GM18870 (cell line): ENCODE results near the gene SHANK1.
"Not testable (repeated sequence)": the region's sequence is repeated elsewhere in the genome, so short reads cannot be mapped to it uniquely, and the experiment has no call there.

Experiments used
- ATAC-seq: cut with Tn5 transposase; IDR thresholded peaks from one replicate; pipeline ENCODE4 v1.9.1; 2021; ENCODE audit warnings: moderate library complexity; ENCODE audit not compliant: unreplicated experiment

The SHANK1 gene

DNA sequence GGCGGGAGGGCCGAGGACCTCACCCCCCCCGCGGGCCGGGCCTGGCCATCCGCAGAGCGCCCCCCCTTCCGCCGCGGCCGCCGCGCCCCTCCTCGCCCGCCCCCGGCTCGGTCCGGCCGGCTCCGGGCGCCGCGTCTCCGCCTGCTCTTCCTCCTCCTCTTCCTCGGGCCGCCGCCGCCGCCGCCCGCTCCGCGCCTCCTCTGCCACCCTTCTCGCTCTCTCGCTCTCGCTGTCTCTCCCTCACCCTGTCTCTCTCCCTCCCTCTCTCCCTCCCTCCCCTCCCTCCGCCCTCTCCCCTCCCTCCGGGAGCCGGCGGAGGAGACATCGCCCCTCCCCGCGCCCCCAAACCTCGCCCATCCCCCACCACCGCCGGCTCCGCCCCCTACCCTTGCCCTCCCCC lies at the start of gene SHANK1:
TSS of gene SHANK1 (minus strand) at position 237 of the 400 bp plus-strand sequence. CDS start 2,883 bp downstream, outside the sequence.
- no peak for ATAC-seq

DNA sequence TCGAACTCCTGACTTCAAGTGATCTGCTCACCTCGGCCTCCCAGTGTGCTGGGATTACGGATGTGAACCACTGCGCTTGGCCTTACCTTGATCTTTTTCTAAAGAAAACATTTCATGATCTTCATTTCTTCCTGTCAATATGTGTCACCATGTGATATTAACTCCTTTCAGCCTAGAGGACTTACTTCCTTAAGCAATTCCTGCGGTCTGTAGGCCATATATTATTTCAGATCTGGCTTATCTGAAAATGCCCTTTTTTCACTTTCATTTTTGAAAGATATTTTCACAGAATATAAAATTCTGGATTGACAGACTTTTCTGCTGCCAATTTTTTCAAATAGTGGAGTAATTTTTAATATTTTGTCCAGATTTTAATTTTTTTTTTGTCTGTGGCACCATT lies 48.7 kb upstream of the SHANK1 start:
- no peak for ATAC-seq

DNA sequence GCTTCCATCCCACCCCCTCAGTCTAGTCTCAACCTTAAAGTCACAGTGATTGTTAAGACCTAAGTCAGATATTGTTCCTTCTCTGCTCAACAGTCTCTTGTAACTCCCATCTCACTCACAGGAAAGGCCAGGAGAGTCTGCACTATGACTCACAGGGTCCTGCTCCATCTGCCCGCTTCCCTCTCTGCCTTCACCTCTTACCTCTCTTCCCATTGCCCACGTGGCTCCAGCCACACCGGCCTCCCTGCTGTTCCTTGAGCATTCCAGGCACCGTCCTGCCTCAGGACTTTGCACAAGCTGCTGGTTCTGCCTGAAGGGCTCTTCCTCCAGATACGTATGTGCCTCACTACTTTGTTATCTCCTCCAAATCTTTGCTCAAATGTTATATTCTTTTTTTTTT lies 47.7 kb upstream of the SHANK1 start:
- ATAC-seq, result not testable (repeated sequence)

DNA sequence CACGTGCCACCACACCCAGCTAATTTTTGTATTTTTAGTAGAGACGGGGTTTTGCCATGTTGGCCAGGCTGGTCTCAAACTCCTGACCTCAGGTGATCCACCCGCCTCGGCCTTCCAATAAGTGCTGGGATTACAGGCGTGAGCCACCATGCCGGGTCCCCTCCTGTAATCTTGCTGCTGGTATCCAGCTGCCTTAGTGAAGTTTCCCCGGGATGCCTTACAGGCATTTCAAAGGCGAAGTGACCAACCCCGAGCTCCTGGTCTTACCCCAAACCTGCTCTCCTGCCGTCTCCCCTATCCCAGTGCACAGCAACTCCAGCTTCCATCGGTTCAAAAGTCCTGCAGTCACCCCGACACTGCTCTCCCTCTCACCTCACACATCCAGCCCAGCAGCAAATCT lies 47.1 kb upstream of the SHANK1 start:
- not testable (repeated sequence) for ATAC-seq

DNA sequence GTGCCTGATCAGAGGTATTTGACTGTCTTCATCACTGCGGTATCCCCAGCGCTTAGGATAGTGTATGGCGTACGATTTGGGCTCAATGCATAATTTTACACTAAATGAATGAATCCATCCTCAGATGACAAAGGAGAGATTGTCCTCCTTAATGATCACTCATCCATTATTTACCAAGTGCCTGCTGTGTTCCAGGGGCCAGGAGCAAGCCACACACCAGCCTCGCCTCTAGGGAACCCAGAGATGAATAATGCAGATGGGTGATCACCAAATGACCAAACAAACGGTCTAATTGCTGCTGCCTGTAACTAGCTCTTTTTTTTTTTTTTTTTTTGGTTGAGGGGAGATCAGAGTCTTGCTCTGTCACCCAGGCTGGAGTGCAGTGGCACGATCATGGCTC lies 44.8 kb upstream of the SHANK1 start:
- ATAC-seq, result no peak

DNA sequence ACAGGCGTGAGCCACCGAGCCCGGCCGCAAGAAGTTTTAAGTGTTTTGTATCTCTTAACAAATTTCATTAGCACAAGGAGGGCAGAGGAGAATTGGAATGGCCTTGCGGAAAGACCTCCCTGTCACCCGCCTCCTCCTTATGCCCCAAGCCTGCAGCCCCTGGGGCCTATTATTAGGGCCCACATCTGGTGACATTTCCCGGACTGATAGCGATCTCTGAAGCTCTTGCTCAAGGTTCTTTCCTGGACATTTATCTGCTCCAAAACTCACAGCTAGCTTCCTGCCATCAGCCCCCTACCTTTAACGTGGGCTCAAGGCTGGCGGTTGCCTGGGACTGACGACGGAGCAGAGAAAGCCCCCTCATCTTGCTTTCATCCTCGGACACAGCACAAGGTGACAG lies 43.9 kb upstream of the SHANK1 start:
- not testable (repeated sequence) for ATAC-seq

DNA sequence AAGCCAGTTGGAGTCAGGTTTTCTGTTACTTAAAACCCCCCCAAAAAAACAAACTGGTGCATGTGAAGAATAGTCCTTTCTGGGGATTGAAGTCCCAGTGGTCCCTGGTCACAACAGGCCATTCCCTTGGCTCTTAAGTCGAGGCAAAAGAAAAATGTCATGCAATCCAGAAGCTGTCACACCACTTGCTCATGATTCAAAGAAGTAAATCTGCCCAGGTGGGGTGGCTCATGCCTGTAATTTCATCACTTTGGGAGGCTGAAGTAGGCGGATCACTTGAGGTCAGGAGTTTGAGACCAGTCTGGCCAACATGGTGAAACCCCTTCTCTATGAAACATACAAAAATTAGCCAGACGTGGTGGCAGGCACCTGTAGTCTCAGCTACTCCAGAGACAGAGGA lies 41.9 kb upstream of the SHANK1 start:
- not testable (repeated sequence) for ATAC-seq

DNA sequence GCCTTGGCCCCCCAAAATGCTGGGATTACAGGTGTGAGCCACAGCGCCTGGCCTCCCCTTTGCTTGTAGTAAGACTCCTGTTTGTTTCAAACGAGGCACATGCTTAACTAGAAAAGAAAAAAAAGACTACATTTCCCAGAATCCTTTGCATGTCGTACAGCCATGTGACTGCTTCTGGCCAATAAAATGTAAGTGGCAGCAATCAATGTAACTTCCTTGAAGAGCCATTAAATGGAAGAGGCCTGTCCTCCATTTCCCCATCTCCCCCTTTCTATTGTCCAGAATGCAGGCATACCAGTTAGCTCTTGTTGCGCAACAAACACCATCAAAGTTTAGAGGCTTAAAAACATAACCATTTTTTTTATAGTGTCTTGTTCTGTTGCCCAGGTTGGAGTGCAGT lies 40.3 kb upstream of the SHANK1 start:
- no peak for ATAC-seq

DNA sequence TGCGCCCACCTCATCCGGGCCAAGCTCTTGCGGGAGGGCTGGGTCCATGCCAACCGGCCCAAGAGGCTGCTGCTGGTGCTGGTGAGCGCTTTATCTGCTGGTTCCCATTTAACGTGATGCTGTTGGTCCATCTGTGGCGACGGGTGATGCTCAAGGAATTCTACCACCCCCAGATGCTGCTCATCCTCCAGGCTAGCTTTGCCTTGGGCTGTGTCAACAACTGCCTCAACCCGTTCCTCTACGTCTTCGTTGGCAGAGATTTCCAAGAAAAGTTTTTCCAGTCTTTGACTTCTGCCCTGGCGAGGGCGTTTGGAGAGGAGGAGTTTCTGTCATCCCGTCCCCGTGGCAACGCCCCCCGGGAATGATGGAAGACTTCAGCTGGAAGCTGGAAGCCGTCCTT lies 39.5 kb upstream of the SHANK1 start:
- not testable (repeated sequence) for ATAC-seq

DNA sequence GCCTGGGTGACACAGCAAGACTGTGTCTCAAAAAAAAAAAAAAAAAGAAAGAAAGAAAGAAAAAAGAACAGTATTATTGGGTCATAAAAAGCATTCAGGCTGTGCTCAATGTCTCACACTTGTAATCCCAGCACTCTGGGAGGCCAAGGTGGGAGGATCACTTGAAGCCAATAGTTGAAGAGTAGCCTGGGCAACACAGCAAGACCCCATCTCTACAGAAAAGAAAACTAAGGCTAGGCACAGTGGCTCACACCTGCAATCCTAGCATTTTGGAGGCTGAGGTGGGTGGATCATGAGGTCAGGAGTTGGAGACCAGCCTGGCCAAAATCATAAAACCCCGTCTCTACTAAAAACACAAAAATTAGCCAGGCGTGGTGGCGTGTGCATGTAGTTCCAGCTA lies 38.0 kb upstream of the SHANK1 start:
- not testable (repeated sequence) for ATAC-seq

DNA sequence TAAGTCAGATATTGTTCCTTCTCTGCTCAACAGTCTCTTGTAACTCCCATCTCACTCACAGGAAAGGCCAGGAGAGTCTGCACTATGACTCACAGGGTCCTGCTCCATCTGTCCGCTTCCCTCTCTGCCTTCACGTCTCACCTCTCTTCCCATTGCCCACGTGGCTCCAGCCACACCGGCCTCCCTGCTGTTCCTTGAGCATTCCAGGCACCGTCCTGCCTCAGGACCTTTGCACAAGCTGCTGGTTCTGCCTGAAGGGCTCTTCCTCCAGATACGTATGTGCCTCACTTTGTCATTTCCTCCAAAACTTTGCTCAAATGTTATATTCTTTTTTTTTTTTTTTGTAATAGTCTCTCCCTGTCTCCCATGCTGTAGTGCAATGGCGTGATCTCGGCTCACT lies 36.6 kb upstream of the SHANK1 start:
- not testable (repeated sequence) for ATAC-seq

DNA sequence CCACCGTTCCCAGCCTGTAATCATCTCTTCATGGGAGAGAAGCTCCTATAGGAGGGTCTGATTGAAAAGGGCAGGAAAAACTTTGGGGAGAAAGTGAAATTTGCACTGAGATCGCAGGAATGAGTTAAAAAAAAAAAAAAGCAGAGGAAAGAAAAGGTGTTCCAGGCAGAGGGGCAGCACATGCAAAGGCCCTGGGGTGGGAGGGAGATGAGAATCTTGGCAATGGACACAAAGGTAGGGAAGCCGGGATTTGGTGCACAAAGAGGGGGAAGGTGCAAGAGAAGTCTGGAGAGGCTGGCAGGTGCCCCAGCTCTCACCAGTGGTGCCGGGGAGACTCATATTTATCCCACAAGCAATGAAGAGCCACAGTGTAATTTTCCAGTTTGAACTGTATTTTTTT lies 34.3 kb upstream of the SHANK1 start:
- no peak for ATAC-seq

DNA sequence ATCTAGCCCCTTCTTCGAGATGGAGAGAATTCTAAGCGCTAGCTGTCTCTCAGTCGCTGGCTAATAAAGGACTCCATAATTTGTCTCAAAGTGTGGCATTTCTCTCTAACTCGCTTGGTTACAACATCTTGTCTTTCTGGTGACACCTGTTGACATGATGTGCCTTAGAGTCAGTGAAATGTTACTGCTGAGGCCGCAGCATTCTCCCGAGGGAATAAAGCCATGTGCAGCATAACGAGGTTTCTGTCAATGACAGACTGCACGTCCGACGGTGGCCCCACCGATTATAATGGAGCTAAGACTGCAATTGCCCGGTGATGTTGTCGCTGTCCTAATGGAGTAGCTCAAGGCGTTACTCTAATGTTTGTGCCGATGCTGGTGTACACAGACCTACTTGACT lies 30.4 kb upstream of the SHANK1 start:
- no peak for ATAC-seq

DNA sequence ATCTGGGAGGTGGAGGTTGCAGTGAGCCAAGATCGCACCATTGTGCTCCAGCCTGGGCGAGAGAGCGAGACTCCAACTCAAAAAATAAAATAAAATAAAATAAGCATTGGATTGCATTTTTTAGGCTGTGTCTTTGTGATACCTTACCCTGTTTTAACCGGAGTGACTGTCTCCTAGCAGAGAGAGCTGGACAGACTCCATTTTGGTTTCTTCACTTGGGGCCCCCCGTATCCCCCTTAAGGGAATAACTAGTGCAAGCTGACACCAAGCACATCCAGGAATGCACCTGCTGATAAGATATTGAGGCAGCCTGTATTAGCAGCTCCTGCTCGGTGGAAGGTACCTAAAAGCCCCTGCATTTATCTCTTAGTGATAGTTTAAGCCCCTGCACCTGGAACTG lies 29.9 kb upstream of the SHANK1 start:
- no peak for ATAC-seq

DNA sequence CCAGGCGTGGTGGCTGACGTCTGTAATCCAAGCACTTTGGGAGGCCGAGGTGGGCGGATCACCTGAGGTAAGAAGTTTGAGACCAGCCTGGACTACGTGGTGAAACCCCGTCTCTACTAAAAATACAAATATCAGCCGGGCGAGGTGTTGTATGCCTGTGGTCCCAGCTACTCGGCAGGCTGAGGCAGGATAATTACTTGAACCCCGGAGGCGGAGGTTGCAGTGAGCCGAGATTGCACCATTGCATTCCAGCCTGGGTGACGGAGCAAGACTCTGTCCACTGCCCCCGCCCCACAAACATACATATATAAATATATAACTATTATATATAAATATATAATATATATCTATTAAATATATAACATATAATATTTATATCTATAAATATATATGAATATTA lies 27.5 kb upstream of the SHANK1 start:
- ATAC-seq, result not testable (repeated sequence)

DNA sequence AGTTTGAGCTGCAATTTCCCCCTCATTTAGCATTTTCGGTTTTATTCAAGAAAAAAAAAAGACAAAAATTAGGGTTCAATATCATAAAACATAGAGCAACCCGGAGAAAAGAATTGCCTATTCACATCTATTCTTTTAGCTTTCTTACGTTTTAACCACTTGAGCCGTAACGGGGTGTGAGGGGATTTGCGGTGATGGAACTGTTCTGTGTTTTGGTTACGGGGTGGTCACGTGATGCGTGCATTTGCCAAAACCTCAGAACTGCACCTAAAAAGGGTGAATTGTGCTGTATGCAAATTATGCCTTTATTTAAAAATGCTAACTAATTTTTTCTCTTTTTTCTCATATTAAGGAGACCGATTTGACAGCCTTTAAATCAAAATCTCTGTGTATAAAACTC lies 25.6 kb upstream of the SHANK1 start:
- ATAC-seq, result no peak

DNA sequence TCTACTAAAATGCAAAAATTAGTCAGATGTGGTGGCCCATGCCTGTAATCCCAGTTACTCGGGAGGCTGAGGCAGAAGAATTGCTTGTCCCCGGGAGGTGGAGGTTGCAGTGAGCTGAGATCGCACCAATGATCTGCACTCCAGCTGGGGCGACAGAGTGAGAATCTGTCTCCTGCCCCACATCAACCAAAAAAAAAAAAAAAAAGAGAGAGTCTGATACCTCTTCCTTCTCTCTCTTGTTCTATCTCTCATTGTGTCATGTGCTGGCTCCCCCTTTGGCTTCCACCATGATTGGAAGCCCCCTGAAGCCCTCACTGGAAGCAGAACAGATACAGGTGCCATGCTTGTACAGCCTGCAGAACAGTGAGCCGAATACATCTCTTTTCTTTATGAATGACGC lies 23.9 kb upstream of the SHANK1 start:
- ATAC-seq, result no peak

DNA sequence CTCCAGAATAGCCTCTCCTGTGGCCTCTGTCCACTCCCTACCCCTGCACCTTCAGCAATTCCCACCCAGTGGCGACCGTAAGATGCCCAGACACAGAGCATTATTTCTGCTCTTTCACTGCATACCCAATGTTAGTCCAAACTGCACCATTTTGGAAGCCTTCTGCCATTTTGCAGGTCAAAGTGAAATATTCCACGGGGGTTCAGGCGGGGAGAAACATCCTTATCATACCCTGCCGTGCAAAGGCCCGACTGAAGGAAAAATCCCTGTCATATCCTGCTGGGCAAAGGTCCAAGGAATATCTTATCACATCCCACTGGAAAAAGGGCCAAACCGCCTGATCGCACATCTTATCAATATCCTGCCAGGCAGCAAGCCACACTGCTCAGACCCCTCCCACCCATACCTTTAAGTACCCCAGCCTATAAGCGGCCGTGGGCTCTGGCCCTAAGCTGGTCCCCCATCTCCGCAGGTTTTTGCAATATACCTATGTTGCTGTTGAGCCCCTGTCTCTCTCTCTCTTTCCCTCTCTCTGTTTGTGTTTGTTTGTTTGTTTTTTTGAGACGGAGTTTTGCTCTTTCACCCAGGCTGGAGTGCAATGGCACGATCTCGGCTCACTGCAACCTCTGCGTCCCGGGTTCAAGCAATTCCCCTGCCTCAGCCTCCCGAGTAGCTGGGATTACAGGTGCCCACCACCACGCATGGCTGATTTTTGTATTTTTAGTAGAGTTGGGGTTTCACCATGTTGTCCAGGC lies 21.8 kb upstream of the SHANK1 start:
- ATAC-seq, result no peak

DNA sequence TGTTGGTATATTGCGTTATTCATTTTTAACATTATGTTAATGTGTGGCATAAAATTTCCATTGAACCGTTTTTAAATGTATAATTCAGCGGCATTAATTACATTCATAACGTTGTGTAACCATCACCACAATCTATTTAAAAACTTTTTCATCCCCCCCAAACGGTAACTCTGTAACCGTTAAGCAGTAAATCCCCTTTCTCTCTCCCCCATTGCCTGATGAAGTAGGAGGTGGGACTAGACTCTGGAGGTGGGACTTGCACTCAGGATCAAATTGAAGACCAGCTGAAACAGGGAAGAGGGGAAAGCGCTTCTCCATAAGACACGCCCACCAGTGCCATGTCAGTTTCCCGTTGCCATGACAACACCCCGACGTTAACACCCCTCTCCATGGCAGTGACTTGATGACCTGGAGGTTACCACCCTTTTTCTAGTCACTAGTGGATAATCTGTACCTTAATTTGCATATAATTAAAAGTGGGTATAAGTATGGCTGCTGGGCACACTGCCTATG lies 20.4 kb upstream of the SHANK1 start:
- ATAC-seq, result no peak

DNA sequence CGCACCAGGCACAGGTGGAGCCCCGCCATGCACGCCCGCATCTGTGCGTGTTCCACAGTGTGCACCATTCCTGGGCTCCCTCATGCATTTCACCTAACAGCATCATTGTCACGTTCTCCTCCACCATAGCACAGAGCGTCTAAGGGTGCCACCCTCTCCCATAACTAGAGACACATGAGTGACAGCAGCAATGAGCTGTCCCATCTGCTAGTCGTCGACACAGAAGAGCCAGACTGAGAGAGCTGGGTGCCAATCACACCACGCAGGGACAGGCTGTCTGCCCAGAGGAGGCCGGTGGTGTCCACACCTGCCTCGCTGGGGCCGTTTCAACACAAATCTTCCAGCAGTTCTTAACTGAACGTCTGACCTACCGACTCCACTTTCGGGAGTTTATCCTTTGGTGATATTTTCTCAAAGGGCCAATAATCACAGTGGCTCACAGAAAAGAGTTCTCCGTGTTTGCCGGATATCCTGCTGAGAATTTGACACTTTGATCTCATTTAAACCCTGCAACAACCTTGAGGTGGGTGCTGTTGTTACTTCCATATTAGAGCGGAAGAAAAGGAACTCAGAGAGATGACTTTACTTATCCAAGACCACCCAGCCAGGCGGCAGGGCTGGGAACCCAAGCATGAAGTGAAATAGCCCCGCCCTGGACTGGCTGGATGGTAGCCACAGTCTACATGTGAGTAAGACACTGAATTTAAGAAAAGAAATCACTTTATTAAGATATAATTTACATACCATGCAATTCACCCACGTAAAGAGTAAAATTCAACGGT lies 19.7 kb upstream of the SHANK1 start:
- ATAC-seq, result no peak

DNA sequence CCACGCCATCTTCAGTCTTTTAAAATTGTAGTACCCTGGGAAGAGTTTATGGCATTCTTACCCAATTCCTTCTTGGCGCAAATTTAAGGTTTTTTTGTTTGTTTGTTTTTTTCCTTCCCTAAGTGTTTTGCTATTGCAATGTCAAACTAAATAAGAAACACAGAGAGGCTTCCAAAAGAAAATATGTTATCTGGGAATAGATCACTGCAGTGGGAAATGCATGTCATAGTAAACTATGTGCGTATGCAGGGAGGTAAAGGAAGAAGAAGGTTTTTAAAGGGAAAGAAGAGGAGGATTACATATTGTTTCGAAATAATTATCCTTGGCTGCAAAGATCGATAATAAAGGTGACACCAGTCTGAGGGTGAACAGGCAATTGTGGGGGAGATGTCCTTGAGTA lies 16.7 kb upstream of the SHANK1 start:
- no peak for ATAC-seq

DNA sequence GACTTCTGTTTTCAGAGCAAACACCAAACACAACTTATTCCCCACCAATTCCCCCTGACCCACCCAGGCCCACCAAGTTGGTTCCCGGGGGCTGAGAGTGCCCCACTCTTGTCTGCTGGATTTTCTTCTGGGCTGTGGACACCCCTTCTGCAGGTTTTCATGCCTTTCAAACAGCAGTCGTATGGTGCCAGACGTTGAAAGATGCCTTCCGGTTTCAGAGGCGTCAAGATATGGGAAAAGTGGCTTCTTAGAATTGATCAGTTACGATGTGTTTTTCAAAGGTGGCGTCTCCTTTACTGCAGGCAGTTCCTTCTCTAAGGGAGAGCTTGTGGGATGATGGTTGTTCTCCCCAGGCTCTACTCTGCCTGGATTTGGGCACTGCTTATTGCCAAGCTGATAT lies 16.3 kb upstream of the SHANK1 start:
- ATAC-seq, result no peak
